ENCODE results near the gene RFESD. TPM values are rescaled to one million over a fixed set of nuclear protein-coding genes. Genes with fewer than 3 reads are reported as not detected.
A peak's percentile ranks its signal among the peaks of the same experiment; 100 is the strongest.

Gene RFESD
- total and polyA plus RNA-seq, 10 of the 15 experiments (the other 5 are each of a cell fraction or from before 2014, with no cell fraction given) = 1.9 to 14.7 (median 4.9) TPM

DNA sequence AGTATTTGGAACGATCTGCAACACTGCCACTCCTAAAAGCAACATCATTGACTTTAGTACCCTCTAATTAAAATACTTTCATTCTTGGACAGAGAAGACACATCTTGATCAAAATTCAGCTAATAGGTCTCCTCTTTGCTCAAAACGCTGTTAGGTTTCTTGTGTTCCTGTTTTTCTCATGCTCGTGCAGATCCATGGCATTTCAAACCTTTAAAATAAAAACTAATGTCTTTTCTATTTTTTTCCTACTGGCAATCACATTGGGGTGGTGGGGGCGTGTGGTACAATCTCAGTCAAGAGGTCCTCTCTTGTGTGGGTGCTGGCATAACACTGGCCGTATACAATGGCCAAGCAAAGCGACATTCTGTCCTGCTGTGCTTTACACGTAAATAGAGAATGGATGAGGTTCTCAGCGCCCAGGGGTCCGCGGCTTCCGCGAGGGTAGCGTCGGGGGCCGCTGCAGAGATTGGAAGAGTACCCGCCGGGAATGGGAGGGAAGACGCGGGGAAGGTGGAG lies 27.0 kb upstream of the RFESD start:
- Histone ChIP-seq H3K27me3 (replicated peaks in 1 of 2; ENCODE audit: control insufficient read depth in 2 of 2, insufficient read depth in 2 of 2, low read length in 1 of 2) (peaks cover 0 to 2% of the 10 kb centered on the region in 2 experiments; a peak in 1 of 4 replicates), H3K79me2 (ENCODE audit: control insufficient read depth, insufficient read depth, low read length) (peaks cover 3% of the 10 kb centered on the region; the same call in 1 of the 2 replicates), H3K4me1 (ENCODE audit: control insufficient read depth, insufficient read depth, low read length) (peaks cover 20% of the 10 kb centered on the region), H3K4me3 (peak overlapping the region; percentile 79), H2AFZ (ENCODE audit: control insufficient read depth, low read depth, low read length) (peak overlapping the region; percentile 89), H3K9ac (ENCODE audit: control insufficient read depth, insufficient read depth, low read length) (peak overlapping the region; percentile 60), H3K4me2 (ENCODE audit: control insufficient read depth, insufficient read depth) (peak overlapping the region; percentile 95), H3K27ac (ENCODE audit: control insufficient read depth, insufficient read depth) (no peak overlapping the region), H4K20me1 (ENCODE audit: control insufficient read depth, insufficient read depth) (no peaks in the 10 kb centered on the region), H3K9me3 (replicated peaks; ENCODE audit: control insufficient read depth, insufficient read depth, low read length) (no peaks in the 10 kb centered on the region; the same call in 2 of the 3 replicates), H3K36me3 (ENCODE audit: control insufficient read depth in 2 of 2, insufficient read depth in 2 of 2, low read length in 1 of 2) (no peaks in the 10 kb centered on the region)
- CTCF ChIA-PET = no interaction called here
- ATAC-seq = no peak
- no TSS peak for BruUV-seq (replicated peaks)
- RAD21 ChIA-PET (ENCODE audit: unreplicated experiment) = no interaction called here
- intact Hi-C loops (cut with micrococcal nuclease; ENCODE audit: unreplicated experiment) = loop anchor here (10.0 kb wide), 1 partner anchor 545 kb away; no protein-coding TSS in a partner anchor
- no peak for TF ChIP-seq RCOR1 (conservative IDR thresholded peaks at IDR 0.05; ENCODE audit: low read depth, low read length)
- no peak for TF ChIP-seq HDAC6 (IDR thresholded peaks at IDR 0.05; ENCODE audit: unreplicated experiment)
- TF ChIP-seq E2F8 (IDR thresholded peaks at IDR 0.05; ENCODE audit: low read depth, partially characterized antibody) = no peak
- no peak for TF ChIP-seq NBN (IDR thresholded peaks at IDR 0.05)
- no peak for TF ChIP-seq JUND (IDR thresholded peaks at IDR 0.05; ENCODE audit: low read depth, low read length)
- TF ChIP-seq, protein P1, sequence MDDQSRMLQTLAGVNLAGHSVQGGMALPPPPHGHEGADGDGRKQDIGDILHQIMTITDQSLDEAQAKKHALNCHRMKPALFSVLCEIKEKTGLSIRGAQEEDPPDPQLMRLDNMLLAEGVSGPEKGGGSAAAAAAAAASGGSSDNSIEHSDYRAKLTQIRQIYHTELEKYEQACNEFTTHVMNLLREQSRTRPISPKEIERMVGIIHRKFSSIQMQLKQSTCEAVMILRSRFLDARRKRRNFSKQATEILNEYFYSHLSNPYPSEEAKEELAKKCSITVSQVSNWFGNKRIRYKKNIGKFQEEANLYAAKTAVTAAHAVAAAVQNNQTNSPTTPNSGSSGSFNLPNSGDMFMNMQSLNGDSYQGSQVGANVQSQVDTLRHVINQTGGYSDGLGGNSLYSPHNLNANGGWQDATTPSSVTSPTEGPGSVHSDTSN (IDR thresholded peaks at IDR 0.05; ENCODE audit: insufficient replicate concordance, low read depth, low read length) = no peak
- no peak for DNase-seq (ENCODE audit: low read depth, low spot score)
- 38% methylated on average over 19 of the region's 19 CpGs for WGBS (ENCODE audit: insufficient coverage, insufficient replicate concordance, low lambda C conversion rate, missing lambda C conversion rate)
- in situ Hi-C loops (cut with MboI) = no loop called here
- POLR2A ChIA-PET = no interaction called here
- SMC1A ChIA-PET (ENCODE audit: uncharacterized antibody, unreplicated experiment) = no interaction called here
- FAIRE-seq = no peak

Data from GM12878 (cell line).